T-helper 2 cell treated with Interferon-gamma antibody and Interleukin-4, amounts not matched to agents 100 ng/mL and 5 ng/mL, for 36 hours (primary cell): ENCODE data around the gene METTL6. TPM values are rescaled to one million over a fixed set of nuclear protein-coding genes. Genes with fewer than 3 reads are reported as not detected.
"Not testable (repeated sequence)": the region's sequence is repeated elsewhere in the genome, so short reads cannot be mapped to it uniquely, and the experiment has no call there.

Source experiments
- intact Hi-C: fragments of 100-400 bp; cut with micrococcal nuclease; formaldehyde crosslinking; loops from one replicate; pipeline ENCODE4 v1.15.1; 2023
- total RNA-seq: library from RNA; stranded (reverse); gene quantifications from 2 replicates; pipeline ENCODE4 v1.2.3, GENCODE V29; 2022

Gene METTL6
- total RNA-seq, 1 donor from 2014 or later, result 17.9 TPM

GRCh38 chr3:15451216-15452113 is 24.1 kb upstream of the METTL6 start:
- intact Hi-C loops, result no loop called here

DNA sequence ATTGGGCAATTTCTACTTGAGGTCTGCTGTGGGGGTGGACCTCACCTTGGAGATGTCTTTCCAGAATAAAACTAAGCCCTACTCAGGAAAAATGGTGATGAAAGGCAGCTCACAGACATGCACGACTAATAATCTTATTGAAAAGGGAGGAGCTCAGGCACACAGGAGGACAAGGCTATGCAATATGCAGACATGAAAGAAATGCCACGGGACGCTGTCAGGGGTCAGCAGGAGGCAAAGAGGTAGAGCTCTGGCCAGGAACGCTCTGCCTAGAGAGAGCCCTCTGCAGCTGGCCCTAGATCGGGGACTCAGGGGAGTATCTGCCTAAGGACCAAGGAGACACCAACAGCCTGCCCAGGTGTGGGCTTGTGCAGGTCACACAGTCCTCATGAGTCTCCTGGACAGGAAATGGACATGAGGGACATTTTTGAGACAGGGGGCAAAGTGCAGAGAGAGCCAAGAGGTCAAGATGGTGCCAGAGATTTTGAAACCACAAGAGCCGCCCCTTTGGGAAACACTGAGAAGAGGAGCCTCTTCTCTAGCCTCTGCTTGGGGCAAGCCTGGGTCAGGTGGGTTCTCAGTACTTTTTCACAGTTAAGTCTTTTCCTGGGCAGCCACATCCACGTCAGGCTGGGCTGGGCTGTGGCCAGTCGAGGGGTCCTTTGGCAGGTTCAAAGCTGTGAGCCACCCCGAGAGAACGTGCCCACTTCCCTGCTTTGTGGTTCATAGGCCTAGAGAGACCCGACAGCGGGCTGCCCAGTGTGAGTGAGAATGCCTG is 23.3 kb upstream of the METTL6 start:
- intact Hi-C loops, result no loop called here

- intact Hi-C loops, result no loop called here
Observed at GRCh38 chr3:15449489-15450224, 22.3 kb upstream of the METTL6 start.

DNA sequence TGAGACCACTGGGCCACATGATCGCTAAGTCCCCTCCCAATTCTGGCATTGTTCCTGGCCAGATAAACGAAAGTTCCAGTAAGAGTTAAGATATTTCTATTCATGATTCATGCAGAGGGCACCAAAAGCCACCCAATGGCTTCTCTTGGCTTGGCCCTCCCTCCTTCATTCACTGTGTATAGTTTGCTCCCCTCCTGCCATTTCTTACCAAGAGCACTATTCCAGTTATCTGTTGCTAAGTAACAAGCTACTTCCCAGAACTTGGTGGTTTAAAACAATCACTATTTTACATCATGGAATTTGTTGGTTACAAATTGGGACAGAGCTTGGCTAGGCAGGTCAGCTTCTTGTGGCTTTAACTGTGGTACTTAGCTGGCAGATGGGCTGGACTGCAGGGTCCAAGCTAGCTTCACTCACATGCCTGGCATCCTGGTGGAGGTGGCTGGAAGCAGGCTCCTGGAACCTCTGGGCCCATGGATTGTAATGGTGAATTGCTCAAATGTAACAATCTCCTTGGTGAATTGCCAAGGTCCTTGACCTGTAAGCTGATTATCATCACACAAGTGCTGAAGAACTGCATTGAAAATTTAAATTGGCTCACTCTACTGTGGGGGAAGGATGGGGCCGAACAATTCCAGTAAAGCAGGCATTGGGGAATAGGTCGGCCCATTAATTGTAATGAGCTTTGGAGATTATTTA is 16.6 kb upstream of the METTL6 start:
- intact Hi-C loops, result no loop called here

DNA sequence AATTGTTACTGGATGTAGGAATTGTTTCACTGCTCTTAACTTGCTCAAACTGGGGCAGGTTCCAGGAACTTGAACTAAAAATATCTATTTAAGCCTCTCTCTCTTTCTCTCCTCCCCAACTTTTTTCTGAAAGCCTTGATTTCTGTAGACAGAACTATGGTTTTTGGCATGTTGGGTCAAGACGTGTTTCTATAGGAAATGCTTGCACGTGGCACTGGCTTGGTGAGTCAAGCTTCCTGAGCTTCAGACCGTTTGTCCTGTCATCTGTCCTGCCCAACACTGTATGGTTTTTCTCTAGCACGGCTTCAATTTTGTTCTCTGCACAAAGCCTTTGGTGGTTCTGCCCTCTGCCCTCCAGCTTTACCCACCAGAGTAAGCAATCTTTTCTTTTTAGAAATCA is 13.5 kb upstream of the METTL6 start:
- intact Hi-C loops, result no loop called here

- intact Hi-C loops, result no loop called here
Observed at GRCh38 chr3:15439476-15439875, 12.1 kb upstream of the METTL6 start.

- intact Hi-C loops, result no loop called here
Observed at GRCh38 chr3:15438983-15439382, 11.6 kb upstream of the METTL6 start.

DNA sequence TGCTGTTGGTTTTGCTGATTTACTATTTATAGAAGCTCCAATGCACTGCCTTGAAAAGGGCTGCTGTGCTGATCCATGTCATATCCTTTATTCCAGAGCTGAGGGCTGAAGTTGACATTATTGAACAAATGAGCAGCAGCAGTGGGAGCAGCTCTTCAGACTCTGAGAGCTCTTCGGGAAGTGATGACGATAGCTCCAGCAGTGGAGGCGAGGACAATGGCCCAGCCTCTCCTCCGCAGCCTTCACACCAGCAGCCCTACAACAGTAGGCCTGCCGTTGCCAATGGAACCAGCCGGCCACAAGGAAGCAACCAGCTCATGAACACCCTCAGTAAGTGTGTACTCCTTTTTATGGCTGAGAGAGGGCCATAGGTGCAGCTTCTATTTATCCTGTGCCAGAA is 8.9 kb upstream of the METTL6 start:
- intact Hi-C loops, result no loop called here

GRCh38 chr3:15434756-15435155 is 7.4 kb upstream of the METTL6 start:
- intact Hi-C loops, result no loop called here

GRCh38 chr3:15433531-15433930 is 6.2 kb upstream of the METTL6 start:
- intact Hi-C loops, result no loop called here

DNA sequence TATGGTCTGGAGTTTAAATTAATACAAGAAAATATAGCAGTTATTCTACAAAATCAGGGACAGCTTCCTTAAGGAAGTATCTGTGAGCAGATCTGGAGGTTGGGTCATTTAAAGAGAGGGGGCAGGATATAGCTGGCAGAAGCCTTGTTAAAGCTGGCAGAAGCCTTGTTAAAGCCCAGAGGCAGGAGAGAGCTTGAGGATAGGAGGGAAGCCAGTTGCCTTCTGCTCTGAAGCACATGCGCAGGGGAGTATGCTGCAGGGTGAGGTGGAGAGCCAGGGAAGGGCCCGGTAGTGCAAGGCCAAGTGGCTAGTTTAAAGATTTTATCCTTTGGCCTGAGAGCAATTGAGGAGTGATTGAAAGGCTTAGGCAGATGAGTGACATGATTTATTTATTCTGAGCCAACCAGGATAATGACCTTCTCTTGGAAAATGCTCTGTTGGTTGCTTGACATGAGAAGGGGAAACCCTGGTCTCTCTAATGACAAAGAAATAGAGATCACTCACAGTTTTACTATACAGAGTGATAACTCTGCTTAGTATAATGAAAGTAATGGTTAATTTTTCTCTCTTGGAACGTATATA is 4.0 kb upstream of the METTL6 start:
- intact Hi-C loops, result no loop called here

DNA sequence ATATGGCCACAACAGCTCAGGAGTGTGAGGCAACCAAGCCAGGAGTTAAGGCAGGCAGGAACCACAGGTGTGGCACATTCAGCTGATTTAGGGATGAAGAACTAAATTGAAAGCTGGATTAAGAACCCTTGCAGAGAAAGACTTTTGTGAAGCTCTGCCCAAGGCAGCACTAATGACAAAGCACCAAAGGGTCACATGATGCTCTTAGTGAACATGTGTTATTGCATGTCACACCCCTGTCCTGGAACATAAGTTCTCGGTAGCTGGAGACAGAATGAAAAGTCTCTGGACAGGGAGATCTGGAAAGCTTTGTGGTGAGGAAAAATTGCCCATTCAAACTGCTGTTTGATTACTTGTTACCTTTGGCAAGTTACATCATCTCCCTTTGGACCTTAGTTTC is 3.3 kb upstream of the METTL6 start:
- intact Hi-C loops, result no loop called here

DNA sequence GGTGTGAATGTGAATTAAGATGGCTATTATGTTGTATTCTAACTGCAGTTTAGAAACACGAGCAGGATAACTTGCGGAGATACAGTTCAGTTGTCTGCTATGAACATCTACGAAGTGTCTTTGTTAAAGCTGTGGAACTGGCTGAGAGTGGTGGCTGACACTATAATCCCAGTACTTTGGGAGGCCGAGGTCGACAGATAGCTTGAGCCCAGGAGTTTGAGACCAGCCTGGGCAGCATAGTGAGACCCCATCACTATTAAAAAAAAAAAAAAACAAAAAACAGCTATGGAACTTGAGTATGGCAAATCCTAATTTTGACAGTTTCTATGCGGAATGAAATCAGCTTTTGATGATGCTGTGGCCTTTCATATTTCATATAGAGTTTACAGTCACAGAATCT is 1.7 kb upstream of the METTL6 start:
- intact Hi-C loops, result loop anchor here (5.0 to 10.0 kb wide), 2 partner anchors 108 to 366 kb away; partner anchors contain the start of gene ANKRD28

DNA sequence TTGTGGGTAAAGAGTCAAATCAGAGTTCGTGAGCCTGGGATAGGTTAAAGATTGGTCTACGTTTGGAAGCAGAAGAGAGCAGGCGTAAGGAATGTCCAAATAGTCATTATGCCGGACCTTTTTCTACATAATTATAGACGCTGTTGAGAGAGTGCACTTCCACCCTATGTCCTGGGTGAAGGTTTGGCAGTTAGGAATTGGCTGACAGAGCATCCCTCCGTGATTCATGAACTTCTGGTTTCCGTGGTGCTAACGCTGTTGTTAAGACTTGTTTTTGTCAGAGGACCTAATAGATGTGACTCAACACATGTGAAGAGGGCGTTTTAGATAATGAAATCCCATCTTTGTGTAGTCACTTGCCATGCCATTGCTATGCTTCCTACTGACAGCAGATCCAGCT is 1.2 kb upstream of the METTL6 start:
- intact Hi-C loops, result loop anchor here (5.0 to 10.0 kb wide), 2 partner anchors 109 to 366 kb away; partner anchors contain the start of gene ANKRD28

DNA sequence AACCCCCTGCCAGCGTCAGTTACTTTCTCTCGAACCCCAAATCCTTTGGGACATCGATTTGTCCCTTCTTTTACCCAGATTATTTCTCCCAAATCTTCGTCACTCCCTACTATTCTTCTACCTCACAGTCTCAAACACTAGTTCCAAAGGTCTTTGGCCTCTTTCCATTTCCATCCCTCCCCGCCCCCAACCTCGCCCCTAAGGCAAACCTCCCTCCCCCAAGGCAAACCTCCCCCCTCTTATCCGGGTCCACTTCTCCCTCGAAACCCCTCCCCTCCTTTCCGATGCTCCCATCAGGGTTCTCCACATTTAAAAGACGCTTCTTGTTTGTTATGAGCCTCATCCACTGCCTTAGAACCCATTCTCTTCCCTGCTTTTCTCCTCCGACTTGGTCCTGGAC is 637 bp upstream of the METTL6 start:
- intact Hi-C loops, result loop anchor here (1.0 to 10.0 kb wide), 6 partner anchors 109 to 367 kb away; partner anchors contain the start of genes ANKRD28, BTD, CAPN7 and HACL1

DNA sequence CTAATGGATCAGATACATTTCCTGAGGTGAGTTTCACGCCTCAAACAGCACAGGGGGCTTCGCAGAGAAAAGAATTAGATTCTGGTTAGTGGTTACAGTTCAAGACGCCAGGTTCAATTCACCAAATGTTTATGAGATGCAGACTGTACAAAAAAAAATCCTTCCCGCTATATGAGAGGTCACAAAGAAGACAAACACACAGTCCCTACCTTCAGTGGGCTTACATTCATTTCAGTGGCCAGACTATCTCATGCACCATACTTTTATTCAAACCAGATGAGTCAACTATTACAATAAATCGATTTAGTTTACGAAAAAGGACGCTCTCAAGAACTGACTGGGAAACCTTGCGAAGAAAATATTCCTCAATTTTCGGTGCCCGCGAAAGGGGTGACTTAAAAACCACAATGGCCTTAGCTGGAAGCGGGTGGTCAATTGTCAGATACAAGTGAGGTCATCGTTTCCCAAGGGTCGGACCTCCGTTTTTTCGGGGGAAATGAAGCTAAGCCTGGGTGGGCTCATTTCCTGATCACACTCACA is 695 bp downstream of the METTL6 start:
- intact Hi-C loops, result loop anchor here (1.0 to 10.0 kb wide), 6 partner anchors 111 to 368 kb away; partner anchors contain the start of genes ANKRD28, BTD, CAPN7 and HACL1

DNA sequence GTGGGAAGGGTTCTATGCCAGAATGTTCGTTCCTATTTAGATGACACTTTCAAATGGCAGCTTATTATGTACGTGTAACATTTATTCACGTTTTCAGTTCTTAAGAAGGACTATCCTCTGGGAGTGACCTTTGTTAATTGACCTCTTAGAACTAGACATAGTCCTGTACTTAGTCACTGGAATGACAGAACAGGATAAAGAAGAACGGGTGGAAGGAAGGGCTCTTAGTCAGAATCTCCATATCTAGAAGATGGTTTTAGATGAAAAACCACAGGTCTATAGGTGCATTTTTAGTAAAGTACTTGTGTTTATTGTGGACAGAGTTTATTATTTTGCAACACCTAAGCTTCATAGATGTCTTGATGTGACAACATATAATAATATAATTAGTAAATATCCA is 6.5 kb downstream of the METTL6 start:
- intact Hi-C loops, result loop anchor here (10.0 kb wide), 1 partner anchor 374 kb away; the partner anchor contains the start of gene ANKRD28

DNA sequence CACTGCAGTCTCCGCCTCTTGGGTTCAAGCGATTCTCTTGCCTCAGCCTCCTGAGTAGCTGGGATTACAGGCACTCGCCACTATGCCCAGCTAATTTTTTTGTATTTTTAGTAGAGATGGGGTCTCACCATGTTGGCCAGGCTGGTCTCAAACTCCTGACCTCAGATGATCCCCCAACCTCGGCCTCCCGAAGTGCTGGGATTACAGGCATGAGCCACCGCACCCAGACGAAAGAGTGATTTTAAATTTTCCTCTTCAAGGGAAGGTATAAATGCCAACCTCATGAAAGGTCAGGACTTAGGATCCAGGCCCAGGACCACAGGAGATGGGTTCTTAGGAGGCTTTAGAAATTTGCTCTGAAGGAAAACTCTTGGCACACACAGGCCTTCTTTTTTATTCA is 16.4 kb downstream of the METTL6 start:
- intact Hi-C loops, result not testable (repeated sequence)

- intact Hi-C loops, result no loop called here
Observed at GRCh38 chr3:15409774-15410173, 17.6 kb downstream of the METTL6 start.

DNA sequence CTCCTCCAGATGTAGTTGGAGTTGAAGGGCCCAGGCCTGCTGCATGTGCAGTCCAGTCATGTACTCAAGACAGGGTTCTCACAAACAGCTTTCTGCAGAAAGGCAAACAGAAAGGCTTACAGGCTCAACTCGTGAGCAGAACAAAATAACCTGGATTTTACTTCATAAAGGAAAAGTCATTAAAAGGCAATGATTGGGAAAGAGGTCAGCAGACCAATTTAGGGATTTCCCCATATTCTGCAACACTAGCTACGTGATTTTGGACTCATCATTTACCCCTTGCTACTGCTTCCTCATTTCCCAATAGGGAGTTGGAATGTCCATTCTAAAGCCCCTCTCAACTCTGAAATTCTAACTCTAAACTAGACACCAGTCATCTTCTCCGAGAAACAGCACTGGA is 18.1 kb downstream of the METTL6 start:
- intact Hi-C loops, result no loop called here
